ENCODE measurements around the gene TOLLIP.

Gene TOLLIP

DNA sequence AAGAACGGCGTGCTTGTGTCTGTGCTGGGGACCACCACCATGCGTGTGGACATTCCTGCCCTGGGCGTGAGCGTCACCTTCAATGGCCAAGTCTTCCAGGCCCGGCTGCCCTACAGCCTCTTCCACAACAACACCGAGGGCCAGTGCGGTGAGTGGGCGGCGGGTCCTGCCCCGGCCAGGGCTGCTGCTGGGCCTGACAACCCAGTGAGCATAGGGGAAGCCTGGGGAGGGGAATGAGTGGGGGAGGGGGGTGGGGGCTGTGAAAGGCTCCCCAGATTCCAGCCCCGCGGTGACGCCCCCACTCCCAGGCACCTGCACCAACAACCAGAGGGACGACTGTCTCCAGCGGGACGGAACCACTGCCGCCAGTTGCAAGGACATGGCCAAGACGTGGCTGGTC, 54.7 kb downstream of the TOLLIP start:
- H3K27ac ChIP-seq (ENCODE audit: extremely low read depth, low read depth, low read length): no peak overlapping the region
- no peak overlapping the region for H3K4me3 ChIP-seq (ENCODE audit: low read depth, low read length)
- H3K36me3 ChIP-seq (ENCODE audit: control insufficient read depth in 2 of 2, insufficient read depth in 1 of 2, low read length in 2 of 2): no peaks in the 10 kb centered on the region
- H3K4me1 ChIP-seq (ENCODE audit: control insufficient read depth, insufficient read depth, low read length): no peaks in the 10 kb centered on the region
- ChIA-PET CTCF (no interaction called here), POLR2A (no interaction called here)
- H3K9me3 ChIP-seq (ENCODE audit: control insufficient read depth, insufficient read depth, low read depth, low read length): no peaks in the 10 kb centered on the region
- no peak for TF ChIP-seq GFI1B (tag by site-specific recombination; IDR thresholded peaks at IDR 0.05)
- TF ChIP-seq CTCF (tag by site-specific recombination; IDR thresholded peaks at IDR 0.05): no peak
- TF ChIP-seq ZNF677 (tag by site-specific recombination; IDR thresholded peaks at IDR 0.05): no peak
- TF ChIP-seq KLF16 (tag by site-specific recombination; IDR thresholded peaks at IDR 0.05): no peak
- TF ChIP-seq ZEB2 (tag by site-specific recombination; IDR thresholded peaks at IDR 0.05): no peak
- no peak for TF ChIP-seq ZNF560 (tag by site-specific recombination; IDR thresholded peaks at IDR 0.05; ENCODE audit: borderline replicate concordance)
- TF ChIP-seq ZNF837 (tag by site-specific recombination; IDR thresholded peaks at IDR 0.05): no peak
- TF ChIP-seq ZNF335 (tag by site-specific recombination; conservative IDR thresholded peaks at IDR 0.05): no peak
- no peak for TF ChIP-seq ZBTB1 (tag by site-specific recombination; IDR thresholded peaks at IDR 0.05)
- TF ChIP-seq, protein P1, sequence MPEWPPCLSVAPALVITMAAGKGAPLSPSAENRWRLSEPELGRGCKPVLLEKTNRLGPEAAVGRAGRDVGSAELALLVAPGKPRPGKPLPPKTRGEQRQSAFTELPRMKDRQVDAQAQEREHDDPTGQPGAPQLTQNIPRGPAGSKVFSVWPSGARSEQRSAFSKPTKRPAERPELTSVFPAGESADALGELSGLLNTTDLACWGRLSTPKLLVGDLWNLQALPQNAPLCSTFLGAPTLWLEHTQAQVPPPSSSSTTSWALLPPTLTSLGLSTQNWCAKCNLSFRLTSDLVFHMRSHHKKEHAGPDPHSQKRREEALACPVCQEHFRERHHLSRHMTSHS (tag by site-specific recombination; IDR thresholded peaks at IDR 0.05): no peak
- TF ChIP-seq KLF9 (tag by site-specific recombination; IDR thresholded peaks at IDR 0.05; ENCODE audit: low read depth): no peak

- POLR2A ChIA-PET: no interaction called here
- CTCF ChIA-PET: no interaction called here
- no peaks in the 10 kb centered on the region for H3K4me1 ChIP-seq (ENCODE audit: control insufficient read depth, insufficient read depth, low read length)
- H3K4me3 ChIP-seq (ENCODE audit: low read depth, low read length): no peak overlapping the region
- H3K9me3 ChIP-seq (ENCODE audit: control insufficient read depth, insufficient read depth, low read depth, low read length): no peaks in the 10 kb centered on the region
- TF ChIP-seq ZBTB1 (tag by site-specific recombination; IDR thresholded peaks at IDR 0.05): no peak
- no peak for TF ChIP-seq TCF7L2 (IDR thresholded peaks at IDR 0.05; ENCODE audit: borderline replicate concordance, low read depth, low read length)
- TF ChIP-seq, protein P2, sequence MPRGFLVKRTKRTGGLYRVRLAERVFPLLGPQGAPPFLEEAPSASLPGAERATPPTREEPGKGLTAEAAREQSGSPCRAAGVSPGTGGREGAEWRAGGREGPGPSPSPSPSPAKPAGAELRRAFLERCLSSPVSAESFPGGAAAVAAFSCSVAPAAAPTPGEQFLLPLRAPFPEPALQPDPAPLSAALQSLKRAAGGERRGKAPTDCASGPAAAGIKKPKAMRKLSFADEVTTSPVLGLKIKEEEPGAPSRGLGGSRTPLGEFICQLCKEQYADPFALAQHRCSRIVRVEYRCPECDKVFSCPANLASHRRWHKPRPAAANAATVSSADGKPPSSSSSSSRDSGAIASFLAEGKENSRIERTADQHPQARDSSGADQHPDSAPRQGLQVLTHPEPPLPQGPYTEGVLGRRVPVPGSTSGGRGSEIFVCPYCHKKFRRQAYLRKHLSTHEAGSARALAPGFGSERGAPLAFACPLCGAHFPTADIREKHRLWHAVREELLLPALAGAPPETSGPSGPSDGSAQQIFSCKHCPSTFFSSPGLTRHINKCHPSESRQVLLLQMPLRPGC (tag by site-specific recombination; IDR thresholded peaks at IDR 0.05): no peak
- TF ChIP-seq ZBTB44 (tag by site-specific recombination; IDR thresholded peaks at IDR 0.05): no peak
- TF ChIP-seq KLF9 (tag by site-specific recombination; IDR thresholded peaks at IDR 0.05; ENCODE audit: low read depth): no peak
- TF ChIP-seq, protein P3, sequence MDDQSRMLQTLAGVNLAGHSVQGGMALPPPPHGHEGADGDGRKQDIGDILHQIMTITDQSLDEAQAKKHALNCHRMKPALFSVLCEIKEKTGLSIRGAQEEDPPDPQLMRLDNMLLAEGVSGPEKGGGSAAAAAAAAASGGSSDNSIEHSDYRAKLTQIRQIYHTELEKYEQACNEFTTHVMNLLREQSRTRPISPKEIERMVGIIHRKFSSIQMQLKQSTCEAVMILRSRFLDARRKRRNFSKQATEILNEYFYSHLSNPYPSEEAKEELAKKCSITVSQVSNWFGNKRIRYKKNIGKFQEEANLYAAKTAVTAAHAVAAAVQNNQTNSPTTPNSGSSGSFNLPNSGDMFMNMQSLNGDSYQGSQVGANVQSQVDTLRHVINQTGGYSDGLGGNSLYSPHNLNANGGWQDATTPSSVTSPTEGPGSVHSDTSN (CRISPR knock-in tag; IDR thresholded peaks at IDR 0.05): no peak
- no peak for TF ChIP-seq ZNF169 (tag by site-specific recombination; IDR thresholded peaks at IDR 0.05)
- TF ChIP-seq ZNF501 (tag by site-specific recombination; IDR thresholded peaks at IDR 0.05): no peak
- no peak for TF ChIP-seq ZNF423 (tag by site-specific recombination; IDR thresholded peaks at IDR 0.05)
- TF ChIP-seq, protein P4, sequence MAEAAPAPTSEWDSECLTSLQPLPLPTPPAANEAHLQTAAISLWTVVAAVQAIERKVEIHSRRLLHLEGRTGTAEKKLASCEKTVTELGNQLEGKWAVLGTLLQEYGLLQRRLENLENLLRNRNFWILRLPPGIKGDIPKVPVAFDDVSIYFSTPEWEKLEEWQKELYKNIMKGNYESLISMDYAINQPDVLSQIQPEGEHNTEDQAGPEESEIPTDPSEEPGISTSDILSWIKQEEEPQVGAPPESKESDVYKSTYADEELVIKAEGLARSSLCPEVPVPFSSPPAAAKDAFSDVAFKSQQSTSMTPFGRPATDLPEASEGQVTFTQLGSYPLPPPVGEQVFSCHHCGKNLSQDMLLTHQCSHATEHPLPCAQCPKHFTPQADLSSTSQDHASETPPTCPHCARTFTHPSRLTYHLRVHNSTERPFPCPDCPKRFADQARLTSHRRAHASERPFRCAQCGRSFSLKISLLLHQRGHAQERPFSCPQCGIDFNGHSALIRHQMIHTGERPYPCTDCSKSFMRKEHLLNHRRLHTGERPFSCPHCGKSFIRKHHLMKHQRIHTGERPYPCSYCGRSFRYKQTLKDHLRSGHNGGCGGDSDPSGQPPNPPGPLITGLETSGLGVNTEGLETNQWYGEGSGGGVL (tag by site-specific recombination; IDR thresholded peaks at IDR 0.05): no peak
- TF ChIP-seq ZNF202 (tag by site-specific recombination; IDR thresholded peaks at IDR 0.05; ENCODE audit: borderline replicate concordance): no peak
- TF ChIP-seq GLIS2 (tag by site-specific recombination; IDR thresholded peaks at IDR 0.05): no peak
- no peak for TF ChIP-seq HOXA7 (CRISPR knock-in tag; IDR thresholded peaks at IDR 0.05; ENCODE audit: borderline replicate concordance)
- no peak for TF ChIP-seq ZNF426 (tag by site-specific recombination; IDR thresholded peaks at IDR 0.05)
- H3K36me3 ChIP-seq (ENCODE audit: control insufficient read depth in 2 of 2, insufficient read depth in 1 of 2, low read length in 2 of 2): no peaks in the 10 kb centered on the region
- no peak overlapping the region for H3K27ac ChIP-seq (ENCODE audit: extremely low read depth, low read depth, low read length)
Observed at GRCh38 chr11:1254086-1254648, 55.3 kb downstream of the TOLLIP start.

All from HEK293 (cell line).